H9 (cell line): ENCODE data around the gene PGBD5. TPM values are rescaled to one million over a fixed set of nuclear protein-coding genes. Genes with fewer than 3 reads are reported as not detected.

ENCODE experiments used
- DNase-seq: peaks from one replicate; pipeline ENCODE4 v3.0.0-alpha.2; 2017
- H2AFZ ChIP-seq: one replicate; pipeline ENCODE4 v1.6.1; 2013; ENCODE audit warnings: mild to moderate bottlenecking, low read length, control low read depth, moderate library complexity
- H2AK5ac ChIP-seq: 2 replicates; pipeline ENCODE4 v1.6.1; 2013; ENCODE audit warnings: low read length, control low read depth, mixed read lengths; ENCODE audit not compliant: insufficient read length
- H2BK120ac ChIP-seq: one replicate; pipeline ENCODE4 v1.6.1; 2013; ENCODE audit warnings: low read depth, mild to moderate bottlenecking, low read length, control low read depth, inconsistent platforms; ENCODE audit not compliant: poor library complexity, severe bottlenecking
- H2BK12ac ChIP-seq: 2 replicates; pipeline ENCODE4 v1.6.1; 2013; ENCODE audit warnings: low read length, control low read depth, mixed read lengths, low read depth; ENCODE audit not compliant: insufficient read length
- H2BK15ac ChIP-seq: 2 replicates; pipeline ENCODE4 v1.6.1; 2013; ENCODE audit warnings: low read depth, low read length, control low read depth
- H2BK20ac ChIP-seq: one replicate; pipeline ENCODE4 v1.6.1; 2013; ENCODE audit warnings: low read depth, mild to moderate bottlenecking, low read length, control low read depth, inconsistent platforms; ENCODE audit not compliant: poor library complexity, severe bottlenecking
- H2BK5ac ChIP-seq: 2 replicates; pipeline ENCODE4 v1.6.1; 2013; ENCODE audit warnings: low read length, control low read depth, mixed read lengths; ENCODE audit not compliant: insufficient read length
- H3K14ac ChIP-seq: 2 replicates; pipeline ENCODE4 v1.6.1; 2013; ENCODE audit warnings: low read length, control low read depth; ENCODE audit not compliant: insufficient read depth
- H3K18ac ChIP-seq: 2 replicates; pipeline ENCODE4 v1.6.1; 2013; ENCODE audit warnings: low read depth, mild to moderate bottlenecking, mixed read lengths, low read length, control low read depth; ENCODE audit not compliant: insufficient read length
- H3K23ac ChIP-seq: 2 replicates; pipeline ENCODE4 v1.6.1; 2013; ENCODE audit warnings: low read length, control low read depth, mixed read lengths, low read depth; ENCODE audit not compliant: insufficient read length
- H3K23me2 ChIP-seq: 2 replicates; pipeline ENCODE4 v1.6.1; 2013; ENCODE audit warnings: low read depth, mild to moderate bottlenecking, mixed read lengths, low read length, control low read depth; ENCODE audit not compliant: insufficient read length, poor library complexity, severe bottlenecking
- H3K27ac ChIP-seq: 2 replicates; pipeline ENCODE4 v1.5.1; 2013; ENCODE audit warnings: low read length, control low read depth, mixed read lengths, low read depth; ENCODE audit not compliant: insufficient read length
- H3K27me3 ChIP-seq: 2 replicates; pipeline ENCODE4 v1.6.1; 2013; ENCODE audit warnings: low read length, control low read depth, inconsistent platforms; ENCODE audit not compliant: insufficient read depth
- H3K4ac ChIP-seq: 2 replicates; pipeline ENCODE4 v1.6.1; 2013; ENCODE audit warnings: low read depth, mild to moderate bottlenecking, control low read depth, inconsistent platforms, low read length, moderate library complexity
- H3K4me1 ChIP-seq: 2 replicates; pipeline ENCODE4 v1.6.1; 2013; ENCODE audit warnings: low read length, control low read depth, inconsistent platforms; ENCODE audit not compliant: insufficient read depth
- H3K4me2 ChIP-seq: 2 replicates; pipeline ENCODE4 v1.6.1; 2013; ENCODE audit warnings: low read length, control low read depth, mixed read lengths; ENCODE audit not compliant: insufficient read length, insufficient read depth
- H3K56ac ChIP-seq: 2 replicates; pipeline ENCODE4 v1.6.1; 2013; ENCODE audit warnings: low read depth, mild to moderate bottlenecking, mixed read lengths, low read length, control low read depth; ENCODE audit not compliant: insufficient read length
- H3K79me1 ChIP-seq: 2 replicates; pipeline ENCODE4 v1.6.1; 2013; ENCODE audit warnings: low read depth, mild to moderate bottlenecking, moderate library complexity, low read length, control low read depth, inconsistent platforms; ENCODE audit not compliant: insufficient read depth, poor library complexity, severe bottlenecking
- H3K79me2 ChIP-seq: 2 replicates; pipeline ENCODE4 v1.6.1; 2013; ENCODE audit warnings: low read length, control low read depth, inconsistent platforms; ENCODE audit not compliant: insufficient read depth
- H3K9ac ChIP-seq: 2 replicates; pipeline ENCODE4 v1.6.1; 2013; ENCODE audit warnings: low read length, control low read depth, mixed read lengths; ENCODE audit not compliant: insufficient read length; ENCODE audit errors: extremely low read depth
- H3K9me3 ChIP-seq: one replicate; pipeline ENCODE4 v1.6.1; 2013; ENCODE audit warnings: low read depth, low read length, inconsistent platforms; ENCODE audit not compliant: control insufficient read depth
- H3T11ph ChIP-seq: one replicate; pipeline ENCODE4 v1.6.1; 2013; ENCODE audit warnings: mild to moderate bottlenecking, low read length, control low read depth, inconsistent platforms
- H4K20me1 ChIP-seq: one replicate; pipeline ENCODE4 v1.6.1; 2013; ENCODE audit not compliant: control insufficient read depth, insufficient read length, insufficient read depth
- H4K5ac ChIP-seq: 2 replicates; pipeline ENCODE4 v1.6.1; 2013; ENCODE audit warnings: low read depth, mild to moderate bottlenecking, mixed read lengths, low read length, control low read depth; ENCODE audit not compliant: insufficient read length
- H4K8ac ChIP-seq: replicated peaks from 2 replicates; pipeline ENCODE4 v1.6.1; 2013; ENCODE audit warnings: low read length, control low read depth, mixed read lengths, low read depth; ENCODE audit not compliant: insufficient read length
- H4K91ac ChIP-seq: 2 replicates; pipeline ENCODE4 v1.6.1; 2013; ENCODE audit warnings: low read depth, mild to moderate bottlenecking, moderate library complexity, mixed read lengths, low read length, control low read depth; ENCODE audit not compliant: insufficient read length
- H3K27ac Mint-ChIP-seq, 3 experiments: 2 replicates in 2 of 3; 3 replicates in 1 of 3; pipeline ENCODE4 v1.8.0; 2020 to 2021; ENCODE audit warnings: mixed read lengths in 3 of 3, mild to moderate bottlenecking in 1 of 3, moderate library complexity in 1 of 3
- H3K27me3 Mint-ChIP-seq: 2 replicates; pipeline ENCODE4 v1.8.0; 2021; ENCODE audit warnings: low read depth, mild to moderate bottlenecking, moderate library complexity, mixed read lengths
- H3K36me3 Mint-ChIP-seq, 3 experiments: 2 replicates in 2 of 3; 3 replicates in 1 of 3; pipeline ENCODE4 v1.8.0; 2020 to 2021; ENCODE audit warnings: low read depth in 3 of 3, mixed read lengths in 3 of 3; ENCODE audit not compliant: insufficient read depth in 1 of 3
- H3K4me1 Mint-ChIP-seq, 2 experiments: 2 replicates each; pipeline ENCODE4 v1.8.0; 2020; ENCODE audit warnings: mixed read lengths in 2 of 2
- H3K4me3 Mint-ChIP-seq, 2 experiments: 2 replicates in 1 of 2; 3 replicates in 1 of 2; pipeline ENCODE4 v1.8.0; 2020 to 2021; ENCODE audit warnings: mild to moderate bottlenecking in 2 of 2, mixed read lengths in 2 of 2, moderate library complexity in 1 of 2
- H3K9me3 Mint-ChIP-seq, 2 experiments: 2 replicates in 1 of 2; 3 replicates in 1 of 2; pipeline ENCODE4 v1.8.0; 2020; ENCODE audit warnings: mild to moderate bottlenecking in 2 of 2, mixed read lengths in 2 of 2, moderate library complexity in 1 of 2
- CTCF ChIP-seq: fragments of 200-600 bp; sonication (generic); conservative IDR thresholded peaks from 3 replicates; pipeline ENCODE4 v1.8.0; 2021; ENCODE audit warnings: antibody characterized with exemption, mild to moderate bottlenecking
- WGBS: extraction: QIAGEN DNeasy Blood & Tissue Kit; methylation state at CpG from one replicate; pipeline ENCODE4 v1.1.7; 2013; ENCODE audit warnings: missing lambda C conversion rate, low lambda C conversion rate, mixed read lengths; ENCODE audit not compliant: insufficient read length; ENCODE audit errors: extremely low coverage; 5-methylcytosine and 5-hydroxymethylcytosine counted together
- total RNA-seq: library from RNA; stranded (reverse); gene quantifications from 2 replicates; pipeline ENCODE4 v1.2.1, GENCODE V29; 2021

PGBD5 gene
- total RNA-seq, 1 experiment from 2014 or later = 19.1 TPM

GRCh38 chr1:230463760-230464159 lies 37.6 kb upstream of the PGBD5 start:
- Histone ChIP-seq H2BK120ac (no peak overlapping the region), H3K4ac (no peak overlapping the region), H2BK5ac (no peak overlapping the region), H3K9me3 (no peaks in the 10 kb centered on the region), H2BK20ac (no peak overlapping the region), H3K79me2 (no peaks in the 10 kb centered on the region), H3T11ph (no peak overlapping the region), H4K8ac (no peak overlapping the region), H2AK5ac (no peak overlapping the region), H3K27me3 (no peaks in the 10 kb centered on the region), H4K5ac (no peak overlapping the region), H3K14ac (no peak overlapping the region), H3K4me2 (no peak overlapping the region), H2AFZ (no peak overlapping the region), H3K23ac (no peak overlapping the region), H3K4me1 (no peaks in the 10 kb centered on the region), H3K56ac (no peak overlapping the region), H2BK15ac (no peak overlapping the region), H3K9ac (no peak overlapping the region), H3K27ac (no peak overlapping the region), H2BK12ac (no peak overlapping the region), H3K23me2 (no peaks in the 10 kb centered on the region), H3K79me1 (no peaks in the 10 kb centered on the region), H4K20me1 (no peaks in the 10 kb centered on the region), H4K91ac (no peak overlapping the region), H3K18ac (no peak overlapping the region)
- WGBS = no CpG with 5 or more reads among the region's 5 CpGs
- TF ChIP-seq CTCF = no peak
- H3K27ac Mint-ChIP-seq = no peak overlapping the region
- peaks cover 1 to 5% of the 10 kb centered on the region in 2 experiments for H3K4me1 Mint-ChIP-seq
- no peak overlapping the region for H3K4me3 Mint-ChIP-seq
- H3K9me3 Mint-ChIP-seq = peaks cover 11 to 13% of the 10 kb centered on the region in 2 experiments; a peak in 4 of 5 replicates
- H3K27me3 Mint-ChIP-seq = peaks cover 3% of the 10 kb centered on the region; the same call in 1 of the 2 replicates
- H3K36me3 Mint-ChIP-seq = peaks cover 0 to 10% (median 8%) of the 10 kb centered on the region in 3 experiments; a peak in 4 of 7 replicates
- DNase-seq = no peak
